ENCODE results near the gene PTPRH. TPM values are rescaled to one million over a fixed set of nuclear protein-coding genes. Genes with fewer than 3 reads are reported as not detected.

PTPRH gene
- total and polyA plus RNA-seq, 9 of the 15 experiments (the other 6 are each of a cell fraction or from before 2014, with no cell fraction given) = 0.87 to 34.3 (median 22.7) TPM

GRCh38 chr19:55226788-55227187, 17.5 kb upstream of the PTPRH start:
- H3K9me3 ChIP-seq (replicated peaks; ENCODE audit: control insufficient read depth, insufficient read depth, low read depth, low read length) = no peaks in the 10 kb centered on the region
- in situ Hi-C loops (cut with MboI) = no loop called here
- peaks cover 64% of the 10 kb centered on the region; the same call in 1 of the 3 replicates for H3K36me3 ChIP-seq (ENCODE audit: control insufficient read depth, insufficient read depth, low read length)
- H3K27me3 ChIP-seq (ENCODE audit: control insufficient read depth in 2 of 2, insufficient read depth in 2 of 2, low read length in 2 of 2) = no peaks in the 10 kb centered on the region
- intact Hi-C loops (cut with micrococcal nuclease) = no loop called here
- FAIRE-seq = no peak
- WGBS (ENCODE audit: insufficient coverage, low coverage, missing lambda C conversion rate) = 77% methylated on average over 18 of the region's 18 CpGs
- no peak overlapping the region for H3K9ac ChIP-seq (ENCODE audit: insufficient read depth in 1 of 2, low read depth in 2 of 2, low read length in 2 of 2)
- H4K20me1 ChIP-seq (replicated peaks; ENCODE audit: control insufficient read depth, insufficient read depth, low read length) = no peaks in the 10 kb centered on the region
- H3K79me2 ChIP-seq (ENCODE audit: control insufficient read depth, insufficient read depth, low read length) = no peaks in the 10 kb centered on the region
- ChIA-PET CTCF (ENCODE audit: low intra/inter-chr PET ratio) (no interaction called here), POLR2A (interaction anchor here (2.2 kb wide), 1 partner anchor 10 kb away, joined by 13 read pairs; no protein-coding TSS in a partner anchor)
- ATAC-seq = no peak
- H3K4me1 ChIP-seq (replicated peaks in 1 of 2; ENCODE audit: control insufficient read depth in 2 of 2, insufficient read depth in 2 of 2, low read length in 2 of 2) = peaks cover 0 to 46% of the 10 kb centered on the region in 2 experiments; a peak in 2 of 5 replicates
- no TSS peak for BruUV-seq (replicated peaks)
- H3K27ac ChIP-seq (ENCODE audit: extremely low read depth, low read depth, low read length) = no peak overlapping the region
- DNase-seq (ENCODE audit: extremely low read depth in 1 of 4, low spot score in 3 of 4) = no peak
- H3K9me1 ChIP-seq (ENCODE audit: control insufficient read depth, insufficient read depth, low read length) = peaks cover 3% of the 10 kb centered on the region
- H3K4me2 ChIP-seq (ENCODE audit: insufficient read depth, low read length) = no peak overlapping the region
- H3K4me3 ChIP-seq = no peak overlapping the region
- no peak overlapping the region for H2AFZ ChIP-seq (ENCODE audit: low read depth, low read length)
- no peak for TF ChIP-seq HDAC6 (IDR thresholded peaks at IDR 0.05; ENCODE audit: low read depth, low read length)
- peak; percentile 69 for TF ChIP-seq ZBTB33 (CRISPR knock-in tag; IDR thresholded peaks at IDR 0.05)
- TF ChIP-seq DNMT1 (IDR thresholded peaks at IDR 0.05) = no peak
- TF ChIP-seq ZBTB40 (IDR thresholded peaks at IDR 0.05) = no peak
- TF ChIP-seq ZBTB40 (CRISPR knock-in tag; IDR thresholded peaks at IDR 0.05) = no peak
- no peak for TF ChIP-seq ZNF586 (CRISPR knock-in tag; conservative IDR thresholded peaks at IDR 0.05)

All from K562 (cell line).